Activated CD8-positive, alpha-beta memory T cell treated with anti-CD3 and anti-CD28 coated beads for 4 hours (primary cell): ENCODE results near the gene HGFAC.
"Not testable (repeated sequence)": the region's sequence is repeated elsewhere in the genome, so short reads cannot be mapped to it uniquely, and the experiment has no call there.

Source experiments
- DNase-seq, 2 donors: peaks; one replicate each; pipeline ENCODE4 v3.0.0-alpha.2; 2020; ENCODE audit warnings: low read depth in 2 of 2

HGFAC gene

GRCh38 chr4:3442959-3443749 is 1.4 kb downstream of the HGFAC start:
- peak in 1 of 2 donors; percentile 7 for DNase-seq

- no peak for DNase-seq
Observed at GRCh38 chr4:3443750-3444309, 2.1 kb downstream of the HGFAC start.

- DNase-seq = no peak
Observed at GRCh38 chr4:3444351-3445110, 2.8 kb downstream of the HGFAC start.

- DNase-seq = no peak
Observed at GRCh38 chr4:3445111-3445820, 3.5 kb downstream of the HGFAC start.

GRCh38 chr4:3445829-3446545 is 4.2 kb downstream of the HGFAC start:
- no peak for DNase-seq

- no peak for DNase-seq
Observed at GRCh38 chr4:3446631-3447320, 5.0 kb downstream of the HGFAC start.

- DNase-seq = no peak
Observed at GRCh38 chr4:3447431-3448395, 5.9 kb downstream of the HGFAC start.

- no peak for DNase-seq
Observed at GRCh38 chr4:3449047-3449573, 7.3 kb downstream of the HGFAC start.

GRCh38 chr4:3449574-3450534 is 8.1 kb downstream of the HGFAC start:
- no peak for DNase-seq

GRCh38 chr4:3450643-3451042 is 8.9 kb downstream of the HGFAC start:
- no peak for DNase-seq

GRCh38 chr4:3451956-3452355 is 10.2 kb downstream of the HGFAC start:
- DNase-seq = no peak

- DNase-seq = no peak
Observed at GRCh38 chr4:3452376-3452775, 10.6 kb downstream of the HGFAC start.

GRCh38 chr4:3455596-3455995 is 13.8 kb downstream of the HGFAC start:
- DNase-seq = not testable (repeated sequence)

- DNase-seq = no peak
Observed at GRCh38 chr4:3458371-3458770, 16.6 kb downstream of the HGFAC start.

- DNase-seq = not testable (repeated sequence)
Observed at GRCh38 chr4:3459156-3459555, 17.4 kb downstream of the HGFAC start.

- DNase-seq = no peak
Observed at GRCh38 chr4:3460926-3461325, 19.2 kb downstream of the HGFAC start.

- no peak for DNase-seq
Observed at GRCh38 chr4:3461515-3462291, 19.9 kb downstream of the HGFAC start.
